GM12891 (cell line): ENCODE data around the gene CAPZA2.

Source experiments
- PAX5 ChIP-seq: IDR thresholded peaks from 2 replicates; pipeline ENCODE4 v1.6.1; 2011; ENCODE audit warnings: low read length, moderate library complexity, mild to moderate bottlenecking; ENCODE audit not compliant: insufficient read depth, severe bottlenecking
- POLR2A ChIP-seq: IDR thresholded peaks from 2 replicates; pipeline ENCODE4 v1.6.1; 2011; ENCODE audit warnings: low read depth, low read length, control low read depth
- POLR2AphosphoS5 ChIP-seq: IDR thresholded peaks from 2 replicates; pipeline ENCODE4 v1.6.1; 2011; ENCODE audit warnings: low read depth, low read length, control low read depth
- POU2F2 ChIP-seq: IDR thresholded peaks from 2 replicates; pipeline ENCODE4 v1.6.1; 2011; ENCODE audit warnings: low read depth, mild to moderate bottlenecking, control low read depth, low read length, moderate library complexity
- SPI1 ChIP-seq: IDR thresholded peaks from 2 replicates; pipeline ENCODE4 v1.6.1; 2011; ENCODE audit warnings: low read depth, low read length, control low read depth
- TAF1 ChIP-seq: IDR thresholded peaks from 2 replicates; pipeline ENCODE4 v1.6.1; 2011; ENCODE audit warnings: low read depth, low read length, control low read depth

- TF ChIP-seq POLR2A (no peak), POLR2AphosphoS5 (no peak), TAF1 (no peak), SPI1 (no peak), PAX5 (no peak), POU2F2 (no peak)
Measured at GRCh38 chr7:116967983-116968382, 105.6 kb downstream of the CAPZA2 start.
